NCI-H146 (cell line): ENCODE data around the gene KCNJ9.
"Not testable (repeated sequence)": the region's sequence is repeated elsewhere in the genome, so short reads cannot be mapped to it uniquely, and the experiment has no call there.

Experiments used
- DNase-seq: peaks from one replicate; lab custom pipeline; 2025; lab: John Stamatoyannopoulos, UW

KCNJ9 gene

DNA sequence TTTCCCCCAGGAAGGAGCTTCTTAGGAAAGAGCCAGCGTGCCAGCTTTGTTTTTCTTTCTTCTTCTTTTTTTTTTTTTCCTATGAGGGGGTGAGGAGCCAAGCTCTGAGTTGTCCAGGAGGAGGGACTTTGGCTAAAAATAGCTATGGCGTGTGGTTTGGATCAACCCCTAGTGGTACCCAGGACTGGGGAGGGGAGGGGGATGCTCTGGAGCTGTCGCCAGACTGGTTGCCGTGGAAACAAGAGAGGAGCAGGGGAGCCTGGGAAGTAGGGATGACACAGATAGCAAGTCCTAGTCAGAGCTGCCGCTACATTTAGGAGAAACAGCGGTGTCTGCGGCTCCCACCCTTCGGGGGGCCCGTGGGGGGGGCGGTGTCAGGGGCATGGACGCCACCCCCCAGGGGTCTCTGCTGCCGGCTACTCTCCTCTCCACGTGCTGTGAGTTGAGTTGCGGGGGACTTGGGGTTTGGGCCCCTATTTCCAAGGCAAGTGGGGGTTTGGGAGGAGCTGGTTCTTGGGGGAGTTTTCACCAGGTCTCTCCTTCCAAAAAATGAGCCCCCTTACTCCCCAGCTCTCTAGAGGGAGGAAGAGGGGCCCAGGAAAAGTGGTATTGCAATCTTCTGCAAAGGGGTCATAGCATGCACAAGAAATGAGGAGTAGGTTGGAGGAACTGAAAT lies at the start of gene KCNJ9:
KCNJ9 (plus strand) TSS at position 278 of the 676 bp plus-strand sequence. CDS start 2,493 bp downstream, outside the sequence.
- DNase-seq: peak; percentile 7

DNA sequence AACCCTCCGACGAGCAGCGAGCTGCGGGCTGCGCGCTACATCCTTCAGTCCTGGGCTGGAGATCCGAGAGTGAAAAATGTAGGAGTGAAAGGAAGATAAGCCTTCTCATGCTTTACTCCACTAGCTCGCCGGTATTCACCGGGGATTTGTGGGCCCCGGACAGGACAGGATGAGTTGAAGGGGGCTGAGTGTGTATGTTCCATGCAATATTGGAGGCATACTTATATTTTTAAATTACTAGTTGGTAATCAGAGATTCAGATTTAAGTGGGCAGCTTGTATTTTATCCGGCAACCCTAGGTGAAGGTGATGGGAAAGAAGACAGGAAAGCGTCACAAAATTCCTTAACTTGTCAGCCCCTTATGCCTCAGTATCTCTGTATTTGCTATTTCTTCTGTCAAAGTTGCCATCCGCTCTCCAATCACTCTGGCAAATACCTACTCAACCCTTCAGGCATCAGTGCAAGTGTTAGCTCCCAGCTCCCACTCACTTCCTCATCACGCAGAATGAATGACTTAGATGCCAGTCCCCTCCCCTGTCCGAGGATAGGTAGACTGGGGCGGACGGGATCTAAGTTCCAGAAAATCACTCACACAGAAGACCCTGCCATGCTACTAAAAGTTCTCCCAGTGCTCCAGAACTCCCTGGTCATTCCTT lies 49.0 kb upstream of the KCNJ9 start:
- DNase-seq: no peak

- DNase-seq: no peak
These were observed 40.9 kb upstream of the KCNJ9 start for GRCh38 chr1:160040476-160040875.

GRCh38 chr1:160043543-160043942 lies 37.8 kb upstream of the KCNJ9 start:
- no peak for DNase-seq

GRCh38 chr1:160045653-160046052 lies 35.7 kb upstream of the KCNJ9 start:
- no peak for DNase-seq

GRCh38 chr1:160046494-160047110 lies 34.7 kb upstream of the KCNJ9 start:
- DNase-seq: peak; percentile 7

DNA sequence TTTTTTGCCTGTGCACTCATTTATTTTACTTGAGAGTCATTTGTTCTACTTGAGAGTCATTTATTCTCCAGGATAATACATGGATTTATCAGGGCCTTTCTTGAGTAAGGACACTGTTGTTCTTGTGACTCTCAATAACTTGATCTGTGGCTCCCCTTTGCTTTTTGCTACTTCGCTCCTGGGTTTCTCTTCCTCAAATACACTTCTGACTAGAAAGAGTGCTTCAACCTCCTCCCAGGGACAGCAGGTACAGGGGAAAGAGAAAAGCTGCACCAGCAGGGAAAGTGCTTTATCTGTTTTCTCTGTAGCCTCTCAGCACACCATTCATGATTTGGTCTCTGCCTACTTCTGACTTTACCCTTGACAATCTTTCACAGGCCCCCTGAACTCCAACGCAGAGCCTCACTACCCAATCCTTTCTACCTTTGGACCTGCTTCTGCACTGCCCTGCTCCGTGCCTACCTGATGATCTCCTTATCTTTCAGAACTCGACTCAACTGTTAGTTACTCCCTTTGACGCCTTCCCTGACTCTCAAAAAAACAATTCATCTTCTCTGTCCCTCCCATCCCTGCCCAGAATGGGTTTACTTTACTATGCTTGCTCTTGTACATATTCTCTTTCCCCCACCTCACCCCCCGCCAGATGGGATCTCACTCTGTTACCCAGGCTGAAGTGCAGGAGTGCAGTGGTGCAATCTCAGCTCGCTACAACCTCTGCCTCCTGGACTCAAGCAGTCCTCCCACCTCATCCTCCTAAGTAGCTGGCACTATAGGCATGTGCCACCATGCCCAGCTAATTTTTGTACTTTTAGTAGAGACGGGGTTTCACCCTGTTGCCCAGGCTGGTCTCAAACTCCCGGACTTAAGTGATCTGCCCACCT lies 34.0 kb upstream of the KCNJ9 start:
- no peak for DNase-seq

- no peak for DNase-seq
These were observed 33.0 kb upstream of the KCNJ9 start for GRCh38 chr1:160048335-160048734.

DNA sequence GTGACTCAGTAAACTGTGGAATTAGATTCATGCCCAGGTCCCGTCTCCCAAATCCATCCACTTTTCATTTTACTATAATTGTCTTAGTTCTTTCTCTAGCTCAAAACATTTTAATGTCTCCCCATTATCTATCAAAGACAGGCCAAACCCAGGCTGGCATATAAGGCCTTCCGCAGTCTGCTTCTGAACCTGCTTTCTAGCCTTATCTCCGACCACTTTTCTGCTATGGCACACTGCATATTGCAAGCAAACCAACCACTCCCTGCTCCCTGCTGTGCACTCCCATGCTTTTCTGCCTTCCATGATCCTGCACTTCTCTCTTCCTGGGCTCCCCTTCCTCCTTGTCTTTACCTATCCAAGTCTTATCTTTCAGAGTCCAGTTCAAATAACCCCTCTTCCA lies 32.2 kb upstream of the KCNJ9 start:
- DNase-seq: no peak

DNA sequence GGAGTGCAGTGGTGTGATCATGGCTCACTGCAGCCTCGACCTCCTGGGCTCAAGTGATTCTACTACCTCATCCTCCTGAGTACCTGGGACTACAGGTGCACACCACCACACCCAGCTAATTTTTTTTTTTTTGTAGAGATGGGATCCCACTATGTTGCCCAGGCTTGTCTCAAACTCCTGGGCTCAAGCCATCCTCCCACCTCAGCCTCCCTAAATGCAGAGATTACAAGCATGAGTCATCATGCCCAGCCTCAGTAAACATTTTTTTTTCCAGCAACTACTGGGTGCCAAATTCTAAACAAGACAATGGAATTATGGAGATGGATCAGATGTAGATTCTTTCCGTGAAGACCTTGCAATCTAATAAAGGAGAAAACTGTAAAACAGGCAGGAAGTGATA lies 31.2 kb upstream of the KCNJ9 start:
- DNase-seq: not testable (repeated sequence)

DNA sequence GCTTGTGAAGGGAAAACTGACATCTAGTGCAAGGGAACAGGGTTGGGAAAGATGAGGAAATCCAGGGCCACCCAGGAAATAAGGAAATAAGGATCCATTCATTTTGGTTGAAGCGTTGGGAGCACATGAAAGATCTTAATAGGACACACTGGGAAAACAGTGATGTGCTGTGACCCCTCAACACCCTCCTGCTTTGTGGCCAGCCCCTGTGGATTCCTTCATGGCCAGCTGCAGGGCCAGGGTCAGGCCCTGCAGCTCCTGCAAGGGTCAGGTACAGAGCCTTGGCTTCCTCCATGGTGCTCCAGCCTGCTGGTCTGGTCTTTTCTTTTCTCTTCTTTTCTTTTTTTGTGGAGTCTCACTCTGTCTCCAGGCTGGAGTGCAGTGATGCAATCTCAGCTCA lies 30.7 kb upstream of the KCNJ9 start:
- no peak for DNase-seq

DNA sequence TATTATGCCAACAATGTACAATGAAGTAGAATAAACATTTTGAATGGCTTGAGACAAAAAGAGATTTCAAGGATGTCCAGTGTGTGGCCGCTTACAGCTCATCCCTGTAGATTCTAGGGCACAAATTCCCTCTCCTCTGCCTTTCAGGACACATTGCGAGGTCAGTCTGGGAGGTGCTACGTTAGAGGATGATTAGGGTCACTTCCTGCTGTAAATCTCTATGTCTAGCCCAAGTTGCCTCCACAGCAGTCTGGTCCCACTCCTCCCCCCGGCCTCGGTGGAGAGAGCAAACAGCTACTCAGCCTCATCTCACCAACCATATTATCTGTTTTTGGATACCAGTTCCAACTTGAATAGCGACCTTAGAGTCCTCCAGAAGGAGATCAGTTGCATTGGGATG lies 28.4 kb upstream of the KCNJ9 start:
- no peak for DNase-seq

- DNase-seq: no peak
These were observed 27.6 kb upstream of the KCNJ9 start for GRCh38 chr1:160053548-160054365.

DNA sequence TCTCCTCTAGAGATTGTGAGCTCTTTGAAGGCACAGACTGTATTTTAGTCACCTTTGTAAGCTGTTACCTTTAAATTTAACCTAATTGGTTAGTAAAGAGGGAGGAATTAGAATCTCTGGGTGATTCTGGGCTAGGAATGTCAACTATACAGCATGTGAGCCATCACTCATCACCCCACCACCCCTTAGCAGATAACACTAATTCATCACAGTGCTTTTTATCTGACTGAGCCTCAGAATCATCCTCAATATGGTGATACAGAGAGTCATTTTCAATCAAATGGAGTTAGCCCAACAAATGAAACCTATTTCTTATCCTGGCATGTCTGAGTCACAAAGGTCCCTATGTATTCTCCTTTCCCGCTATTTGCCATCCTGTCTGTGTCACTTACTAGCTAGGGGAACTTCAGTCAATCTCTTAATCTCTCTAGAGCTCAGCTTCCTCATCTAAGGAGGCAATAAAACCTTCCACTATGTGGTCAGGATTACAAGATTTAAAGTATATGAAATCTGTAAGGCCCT lies 24.6 kb upstream of the KCNJ9 start:
- DNase-seq: no peak

GRCh38 chr1:160058087-160058486 lies 23.3 kb upstream of the KCNJ9 start:
- no peak for DNase-seq

DNA sequence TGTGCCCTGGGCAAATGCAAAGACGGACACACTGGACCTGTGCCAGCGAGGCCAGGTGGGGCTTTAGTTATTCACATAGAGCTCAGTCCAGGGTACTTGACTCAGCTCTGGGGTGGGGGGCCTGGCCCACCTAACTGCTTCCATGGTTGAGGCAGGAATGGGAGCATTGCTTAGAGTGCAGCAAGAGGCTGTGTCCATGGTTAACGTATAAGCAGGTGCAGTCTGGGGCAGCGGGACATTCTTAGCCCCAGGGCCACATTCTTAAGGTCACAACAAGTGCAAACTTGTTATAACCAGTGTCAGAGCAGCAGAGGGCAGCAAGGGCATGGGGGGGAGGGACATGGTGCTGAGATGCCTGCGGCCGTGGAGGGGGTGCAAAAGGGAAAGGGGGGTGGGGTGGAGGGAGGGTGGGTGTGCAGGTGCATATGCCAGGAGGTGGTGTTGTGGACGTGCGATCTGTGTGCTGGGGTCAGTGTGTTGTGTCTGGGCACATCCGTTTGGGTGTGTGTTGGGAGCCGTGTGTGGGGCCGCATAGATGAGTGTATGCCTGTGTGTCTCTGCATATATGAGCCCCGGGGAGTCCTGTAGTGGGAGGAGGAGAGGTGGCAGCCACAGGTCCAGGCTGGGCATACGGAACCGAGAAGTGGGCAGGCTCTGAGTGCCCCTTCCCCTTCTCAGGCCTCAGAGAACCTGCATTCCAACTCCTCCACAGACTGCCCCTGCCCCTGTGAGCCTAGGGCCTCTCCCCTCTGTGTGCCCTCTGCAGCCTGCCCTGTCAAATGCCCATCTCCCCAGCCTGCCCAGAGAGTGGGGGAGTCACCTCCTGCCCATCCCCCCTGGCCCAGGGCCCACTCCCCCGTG lies 19.7 kb upstream of the KCNJ9 start:
- DNase-seq: no peak

DNA sequence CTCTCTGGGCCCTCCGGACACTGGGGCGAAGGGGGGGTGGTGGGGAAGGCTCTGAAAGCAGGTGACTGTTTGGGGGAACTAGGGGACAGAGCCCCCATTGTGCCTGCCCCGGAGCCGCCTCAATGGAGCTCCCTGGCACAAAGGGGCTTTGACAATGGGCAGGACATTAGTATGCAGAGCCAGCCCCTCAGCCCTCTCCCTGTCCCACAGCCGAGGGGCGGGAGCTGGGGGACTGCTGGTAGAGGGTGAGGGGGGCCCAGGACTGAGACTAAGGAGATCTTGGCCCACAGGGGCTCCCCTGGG lies 19.2 kb upstream of the KCNJ9 start:
- DNase-seq: no peak

- DNase-seq: no peak
These were observed 18.2 kb upstream of the KCNJ9 start for GRCh38 chr1:160063176-160063575.

DNA sequence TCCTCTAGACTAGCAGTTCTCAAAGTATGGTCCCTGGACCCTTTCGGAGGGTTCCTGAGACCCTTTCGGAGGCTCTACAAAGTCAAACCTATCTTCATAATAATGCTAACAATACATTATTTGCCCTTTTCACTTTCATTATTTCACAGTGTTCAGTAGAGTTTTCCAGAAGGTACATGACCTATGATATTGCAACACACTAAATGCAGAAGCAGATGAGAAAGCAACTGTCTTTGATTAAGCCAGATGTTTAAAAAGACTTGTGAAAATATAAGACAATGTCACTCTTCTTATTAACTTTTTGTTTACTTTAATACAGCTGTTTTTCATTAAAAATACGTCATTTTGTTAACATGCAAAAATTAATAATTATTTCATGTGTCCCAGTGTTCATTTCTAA lies 17.2 kb upstream of the KCNJ9 start:
- no peak for DNase-seq

DNA sequence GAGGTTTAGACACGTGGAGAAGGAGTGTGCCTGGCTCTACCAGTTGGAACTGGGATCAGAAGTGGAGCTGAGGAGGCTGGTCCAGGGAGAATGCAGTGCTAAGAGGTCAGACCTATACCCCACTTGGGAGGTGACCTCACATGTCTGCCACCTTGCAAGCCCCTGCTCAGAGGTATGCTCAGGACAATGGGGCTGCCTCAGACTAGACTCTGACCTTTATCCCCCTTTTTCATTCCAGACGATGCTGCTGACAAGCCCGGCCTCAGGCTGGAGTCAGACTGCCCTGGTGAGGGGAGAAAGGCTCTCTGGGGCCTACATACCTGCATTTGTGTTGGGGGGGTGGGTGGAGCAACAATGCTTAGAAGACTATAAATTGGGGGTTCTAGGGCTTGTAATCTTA lies 16.6 kb upstream of the KCNJ9 start:
- DNase-seq: no peak
